ENCODE data around the gene ANGPTL1.

DNA sequence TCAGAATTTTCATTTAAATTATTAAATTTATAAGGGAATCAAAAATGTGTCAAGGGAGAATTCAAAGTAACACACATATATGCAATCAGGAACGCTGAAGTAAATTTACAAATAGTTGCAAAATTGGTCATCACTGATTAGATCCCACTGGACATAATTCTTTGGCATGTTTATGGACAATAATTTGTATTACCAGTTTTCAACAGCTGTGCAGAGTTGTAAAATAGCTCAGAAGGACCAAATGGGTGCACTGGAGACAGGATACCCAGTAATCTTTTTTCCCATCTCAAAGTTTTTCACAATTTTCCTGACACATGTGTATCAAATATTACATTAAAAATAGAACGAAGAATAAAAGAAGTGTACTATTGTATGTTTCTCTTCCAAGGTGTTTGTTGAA lies 4.1 kb upstream of the ANGPTL1 start:
- no peak for TF ChIP-seq ZNF337 (CRISPR knock-in tag; IDR thresholded peaks at IDR 0.05; ENCODE audit: borderline replicate concordance, low read depth)
- no peak for TF ChIP-seq CBX5 (CRISPR knock-in tag; IDR thresholded peaks at IDR 0.05; ENCODE audit: borderline replicate concordance)
- TF ChIP-seq ZNF546 (CRISPR knock-in tag; conservative IDR thresholded peaks at IDR 0.05) = no peak
- TF ChIP-seq ZNF776 (CRISPR knock-in tag; IDR thresholded peaks at IDR 0.05) = no peak
- no peak for TF ChIP-seq ZNF205 (CRISPR knock-in tag; IDR thresholded peaks at IDR 0.05)
- TF ChIP-seq ZNF850 (CRISPR knock-in tag; conservative IDR thresholded peaks at IDR 0.05) = no peak
- no peak for TF ChIP-seq ZFX (CRISPR knock-in tag; IDR thresholded peaks at IDR 0.05; ENCODE audit: low read depth)
- TF ChIP-seq PAX8 (CRISPR knock-in tag; IDR thresholded peaks at IDR 0.05; ENCODE audit: borderline replicate concordance) = no peak
- no peak for TF ChIP-seq TCF7 (IDR thresholded peaks at IDR 0.05; ENCODE audit: low read depth)
- TF ChIP-seq, protein P1, sequence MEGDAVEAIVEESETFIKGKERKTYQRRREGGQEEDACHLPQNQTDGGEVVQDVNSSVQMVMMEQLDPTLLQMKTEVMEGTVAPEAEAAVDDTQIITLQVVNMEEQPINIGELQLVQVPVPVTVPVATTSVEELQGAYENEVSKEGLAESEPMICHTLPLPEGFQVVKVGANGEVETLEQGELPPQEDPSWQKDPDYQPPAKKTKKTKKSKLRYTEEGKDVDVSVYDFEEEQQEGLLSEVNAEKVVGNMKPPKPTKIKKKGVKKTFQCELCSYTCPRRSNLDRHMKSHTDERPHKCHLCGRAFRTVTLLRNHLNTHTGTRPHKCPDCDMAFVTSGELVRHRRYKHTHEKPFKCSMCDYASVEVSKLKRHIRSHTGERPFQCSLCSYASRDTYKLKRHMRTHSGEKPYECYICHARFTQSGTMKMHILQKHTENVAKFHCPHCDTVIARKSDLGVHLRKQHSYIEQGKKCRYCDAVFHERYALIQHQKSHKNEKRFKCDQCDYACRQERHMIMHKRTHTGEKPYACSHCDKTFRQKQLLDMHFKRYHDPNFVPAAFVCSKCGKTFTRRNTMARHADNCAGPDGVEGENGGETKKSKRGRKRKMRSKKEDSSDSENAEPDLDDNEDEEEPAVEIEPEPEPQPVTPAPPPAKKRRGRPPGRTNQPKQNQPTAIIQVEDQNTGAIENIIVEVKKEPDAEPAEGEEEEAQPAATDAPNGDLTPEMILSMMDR (CRISPR knock-in tag; IDR thresholded peaks at IDR 0.05) = no peak
- TF ChIP-seq ZBTB8A (CRISPR knock-in tag; IDR thresholded peaks at IDR 0.05; ENCODE audit: borderline replicate concordance, low read depth) = no peak
- TF ChIP-seq NONO (IDR thresholded peaks at IDR 0.05) = no peak
- no peak for TF ChIP-seq NONO (CRISPR knock-in tag; conservative IDR thresholded peaks at IDR 0.05)
